ENCODE measurements around the gene PLB1.
A peak's percentile ranks its signal among the peaks of the same experiment; 100 is the strongest.

Gene PLB1

DNA sequence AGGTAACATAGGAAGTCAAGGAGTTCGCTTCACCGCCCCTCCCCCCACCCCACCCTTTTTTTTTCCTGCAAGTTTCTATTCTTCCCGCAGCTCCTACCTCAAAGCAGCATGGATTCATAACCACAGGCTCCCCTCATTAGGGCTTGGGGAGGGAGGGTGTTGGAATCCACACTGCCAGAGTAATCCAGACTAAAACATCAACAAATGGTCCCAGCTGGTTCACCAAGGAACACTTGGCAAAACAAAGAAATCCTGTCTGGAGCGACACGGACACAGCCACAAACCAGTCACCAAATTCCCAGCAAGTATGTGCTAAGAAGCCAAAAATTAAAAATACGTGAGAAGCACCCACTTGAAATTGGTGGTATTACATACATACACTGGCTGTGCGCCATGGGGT, 148.9 kb downstream of the PLB1 start:
- DNase-seq (ENCODE audit: low read depth, low spot score): no peak

DNA sequence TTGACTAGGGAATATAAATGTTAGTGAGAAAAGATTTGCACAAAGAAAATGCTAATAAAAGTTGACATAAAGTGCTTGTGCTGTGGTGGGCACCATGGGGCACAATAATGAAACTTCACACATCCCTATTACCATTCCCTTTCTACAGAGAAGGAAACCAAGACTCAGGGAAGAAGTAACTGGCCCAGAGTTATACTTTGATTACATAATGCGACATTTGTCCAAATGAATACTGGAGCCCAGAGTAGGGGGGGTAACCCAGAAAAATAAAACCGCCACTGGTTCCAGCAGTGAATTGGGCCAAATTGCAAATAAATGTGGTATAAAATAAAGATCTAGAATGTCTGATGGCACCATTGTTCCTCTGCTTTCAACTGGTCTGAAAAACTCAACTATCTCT, 149.7 kb downstream of the PLB1 start:
- DNase-seq (ENCODE audit: low read depth, low spot score): no peak

DNA sequence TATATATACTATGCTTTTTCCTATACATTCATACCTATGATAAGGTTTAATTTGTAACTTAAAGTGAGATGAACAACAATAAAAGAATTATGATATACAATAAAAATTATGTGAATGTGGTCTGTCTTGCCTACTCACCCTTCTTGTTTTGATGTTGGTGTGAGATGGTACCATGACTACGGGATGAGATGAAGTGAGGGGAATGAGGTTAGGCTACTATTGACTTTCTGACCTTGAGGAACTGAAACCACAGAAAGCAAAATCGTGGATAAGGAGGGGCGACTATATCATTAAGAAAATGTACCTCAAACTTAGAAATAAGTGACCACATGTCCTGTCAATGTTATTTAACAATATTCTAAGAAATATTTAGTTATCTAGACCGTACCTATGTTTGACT, 151.8 kb downstream of the PLB1 start:
- DNase-seq (ENCODE audit: low read depth, low spot score): no peak

DNA sequence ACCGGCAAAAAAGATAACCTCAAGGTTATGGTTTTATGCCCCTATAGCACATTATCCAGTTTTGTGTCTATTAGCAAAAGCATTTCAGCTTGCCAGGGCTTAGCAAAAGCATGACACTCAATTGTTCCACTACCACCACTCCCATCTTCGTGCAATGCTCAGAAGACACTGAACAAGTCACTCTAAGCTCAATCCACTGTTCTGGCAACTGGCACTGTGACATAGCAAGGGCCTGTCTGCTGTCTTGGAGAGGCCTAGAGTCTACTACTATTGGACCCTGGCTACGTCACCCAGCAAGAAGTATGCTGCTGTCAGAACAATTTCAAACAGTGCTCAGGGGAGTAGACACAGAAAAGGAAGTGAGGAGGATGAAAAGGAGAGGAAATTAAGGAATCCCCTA, 152.3 kb downstream of the PLB1 start:
- no peak for DNase-seq (ENCODE audit: low read depth, low spot score)

DNA sequence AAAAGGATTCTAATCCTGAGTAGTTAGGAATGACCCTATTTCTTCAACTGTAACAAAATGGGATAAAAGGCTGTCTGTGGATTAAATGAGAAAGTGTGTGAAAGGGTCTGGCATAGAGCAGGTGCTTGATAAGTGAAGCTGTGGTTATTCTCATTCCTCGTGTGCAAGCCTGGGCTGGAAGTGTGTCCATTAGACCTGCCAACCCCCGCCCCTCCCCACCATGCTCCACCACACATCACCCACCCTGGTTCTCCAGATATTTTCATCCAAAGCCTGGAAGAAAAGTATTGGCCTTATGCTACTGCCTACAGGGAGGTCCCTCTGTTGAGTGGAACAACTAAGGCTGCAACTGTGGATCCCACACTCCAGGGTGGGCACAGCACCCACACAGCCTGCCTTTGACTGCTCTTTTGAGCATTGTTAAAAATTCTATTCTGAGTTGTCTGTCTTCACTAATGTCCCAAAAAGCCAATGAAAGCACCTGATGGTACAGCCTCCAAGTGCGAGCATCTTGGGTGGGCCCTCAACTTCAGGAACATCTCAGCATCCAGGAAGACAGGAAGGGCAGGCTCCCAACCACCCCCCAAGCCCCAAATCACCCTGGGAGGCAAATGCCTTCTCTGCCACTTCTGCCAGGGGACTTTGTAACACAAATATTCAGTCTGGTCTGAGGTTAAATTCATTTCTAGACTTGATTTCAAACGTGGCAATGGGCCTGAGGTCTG, 153.0 kb downstream of the PLB1 start:
- DNase-seq (ENCODE audit: low read depth, low spot score): no peak

DNA sequence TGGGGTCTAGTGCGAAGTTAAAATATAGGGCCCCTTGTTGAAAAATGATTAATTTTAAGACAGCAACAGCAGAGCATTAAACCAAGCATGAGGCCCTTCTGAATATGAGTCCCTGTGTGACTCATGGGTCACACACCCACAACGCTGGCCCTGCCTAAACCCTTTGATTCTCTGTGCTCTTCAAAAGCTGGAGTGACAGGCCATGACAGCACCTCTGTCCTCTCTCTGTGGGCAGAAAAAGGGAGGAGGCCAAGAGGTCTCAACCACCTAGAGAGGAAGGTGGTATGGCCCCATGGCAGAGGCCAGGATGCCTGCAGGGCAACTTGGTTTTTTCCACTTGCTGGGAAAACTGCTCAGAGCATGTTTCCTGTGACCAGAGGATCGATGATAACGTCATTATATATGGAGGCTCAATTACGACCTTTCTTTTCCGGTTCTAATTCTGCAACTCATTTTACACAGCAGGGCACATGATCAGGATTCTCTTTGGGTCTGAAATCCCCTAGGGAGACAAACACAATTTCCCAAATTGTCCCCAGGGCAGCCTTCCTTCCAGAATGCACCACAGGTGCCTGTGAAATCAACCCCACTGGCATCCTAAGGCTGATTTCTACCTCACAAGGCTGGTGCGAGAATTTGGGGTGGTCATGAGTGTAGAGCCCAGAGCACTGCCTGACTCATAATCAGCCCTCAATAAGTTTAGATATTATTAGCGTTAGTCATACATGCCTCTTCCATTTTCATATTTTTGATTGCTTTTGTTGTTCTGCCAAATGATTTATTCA, 153.8 kb downstream of the PLB1 start:
- DNase-seq (ENCODE audit: low read depth, low spot score): no peak

DNA sequence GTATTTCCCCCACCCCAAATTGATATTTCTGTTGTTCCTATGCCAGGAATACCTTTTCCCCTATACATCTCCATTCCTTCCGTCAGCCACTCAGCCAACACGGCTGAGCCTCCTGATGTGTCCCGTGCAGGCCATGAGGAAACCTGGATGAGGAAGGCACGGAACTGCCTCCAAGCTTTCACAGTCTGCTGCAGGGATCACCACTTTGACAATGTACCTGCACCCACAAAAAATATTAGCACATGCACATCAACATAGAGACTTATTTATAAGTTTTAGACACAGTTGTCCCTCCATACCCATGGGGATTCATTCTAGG, 154.4 kb downstream of the PLB1 start:
- no peak for DNase-seq (ENCODE audit: low read depth, low spot score)

DNA sequence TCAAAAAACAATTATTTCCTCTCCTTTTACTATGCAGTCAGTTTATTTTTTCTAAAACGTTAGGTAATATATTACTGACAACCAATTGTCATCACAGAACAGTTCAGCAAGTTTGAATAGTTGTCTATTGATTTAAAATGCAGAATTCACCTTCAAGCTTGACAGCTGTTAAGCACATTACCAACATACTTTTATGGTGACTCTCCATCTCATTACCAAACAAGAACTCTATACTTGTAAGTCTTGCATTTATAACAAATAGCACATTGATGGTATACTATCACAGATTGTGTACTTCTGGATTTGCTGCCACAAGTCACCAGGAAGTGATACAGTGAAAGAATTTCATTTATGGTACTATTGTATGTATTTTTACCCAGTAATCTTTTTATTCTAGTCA, 156.4 kb downstream of the PLB1 start:
- DNase-seq (ENCODE audit: low read depth, low spot score): no peak

DNA sequence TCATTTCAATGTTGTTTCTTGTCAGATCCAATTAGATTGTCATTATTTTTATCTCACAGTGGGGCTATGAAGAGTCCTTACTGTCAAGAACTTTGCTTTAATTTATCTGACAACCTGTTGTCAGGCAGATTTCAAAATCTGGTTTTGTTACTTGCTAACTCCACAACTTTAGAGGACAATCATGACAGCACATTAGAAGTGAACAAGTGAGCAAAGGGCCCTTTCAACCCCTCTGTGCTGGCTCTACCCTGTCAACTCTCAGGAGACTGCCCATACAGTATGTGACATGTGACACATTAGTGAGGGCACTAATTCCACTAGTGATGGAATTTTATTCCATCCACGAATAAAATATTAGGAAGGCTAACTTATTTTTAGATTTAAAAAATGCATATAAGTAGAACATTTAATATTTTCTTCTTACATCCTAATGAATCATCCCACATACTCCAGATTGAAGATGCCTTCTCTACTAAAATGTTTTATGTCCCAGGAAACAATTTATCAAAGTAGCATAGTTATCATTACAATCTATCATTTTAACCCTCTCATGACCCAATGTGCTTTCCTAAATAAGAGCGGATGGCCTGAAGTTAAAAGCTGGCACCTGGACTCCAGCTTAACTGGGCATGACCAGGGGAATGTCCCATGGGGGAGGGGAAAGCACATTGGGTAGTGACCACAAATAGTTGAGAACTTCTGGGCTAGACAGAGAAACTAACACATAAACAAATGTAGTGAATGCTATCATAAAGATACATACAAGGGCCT, 158.2 kb downstream of the PLB1 start:
- no peak for DNase-seq (ENCODE audit: low read depth, low spot score)

DNA sequence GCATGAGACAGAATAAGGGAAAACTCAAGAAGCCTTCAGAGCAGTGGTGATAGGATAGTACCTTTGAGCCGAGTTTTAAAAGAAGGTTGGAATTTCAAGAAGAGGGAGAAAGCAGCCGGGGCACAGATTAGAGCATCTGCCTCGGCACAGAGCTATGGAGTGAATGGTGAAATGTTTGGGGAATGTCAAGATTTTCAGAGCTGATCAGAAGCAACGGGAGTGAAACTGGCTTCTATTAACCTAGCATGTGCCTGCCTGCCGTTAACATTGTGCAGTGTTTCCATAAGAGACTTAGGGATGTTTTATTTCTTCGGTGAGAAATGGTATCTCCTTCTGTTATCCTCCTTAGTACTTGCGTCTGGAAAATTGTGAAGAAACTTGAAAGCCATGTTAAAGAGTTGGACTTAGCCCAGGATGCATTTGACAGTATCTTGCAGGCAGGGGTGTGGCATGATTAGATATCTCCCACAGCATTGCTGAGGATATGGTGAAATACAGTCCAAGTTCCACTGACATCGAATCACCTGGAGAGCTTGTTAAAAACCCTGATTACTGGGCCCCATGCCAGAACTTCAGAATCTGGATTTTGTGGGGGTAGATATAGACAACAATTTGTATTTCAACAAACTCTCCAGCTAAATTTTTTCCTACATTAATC, 158.9 kb downstream of the PLB1 start:
- no peak for DNase-seq (ENCODE audit: low read depth, low spot score)

DNA sequence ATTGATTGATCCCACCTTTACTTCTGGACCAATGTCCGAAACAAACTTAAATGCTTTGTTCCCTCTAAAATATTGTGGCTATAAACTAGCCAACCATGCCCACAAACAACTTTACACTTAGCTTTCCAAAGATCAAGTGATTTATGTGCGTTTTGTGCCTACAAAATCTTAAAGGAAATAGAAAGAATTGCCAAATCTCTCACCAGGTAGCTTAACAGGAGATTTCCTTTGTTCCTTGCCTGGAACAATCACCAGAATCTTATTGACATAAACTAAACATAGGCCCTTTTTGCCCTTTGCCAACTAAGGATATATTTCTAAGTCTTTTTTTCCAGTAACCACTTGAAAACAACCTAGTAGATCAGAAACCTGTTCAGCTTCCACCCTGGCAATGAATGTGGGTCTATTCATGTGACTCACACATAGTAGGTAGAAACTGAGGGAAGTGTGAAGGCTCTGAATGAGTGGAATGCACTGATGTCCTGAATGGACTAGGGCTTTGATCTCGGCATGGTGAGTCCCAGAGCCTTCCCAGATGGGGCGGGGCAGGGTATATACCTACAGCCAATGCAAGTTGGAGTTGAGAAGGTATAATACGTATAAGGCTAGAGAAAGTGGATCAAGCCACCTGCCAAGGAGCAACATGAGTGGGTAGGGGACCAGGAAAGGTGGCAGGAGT, 161.2 kb downstream of the PLB1 start:
- no peak for DNase-seq (ENCODE audit: low read depth, low spot score)

DNA sequence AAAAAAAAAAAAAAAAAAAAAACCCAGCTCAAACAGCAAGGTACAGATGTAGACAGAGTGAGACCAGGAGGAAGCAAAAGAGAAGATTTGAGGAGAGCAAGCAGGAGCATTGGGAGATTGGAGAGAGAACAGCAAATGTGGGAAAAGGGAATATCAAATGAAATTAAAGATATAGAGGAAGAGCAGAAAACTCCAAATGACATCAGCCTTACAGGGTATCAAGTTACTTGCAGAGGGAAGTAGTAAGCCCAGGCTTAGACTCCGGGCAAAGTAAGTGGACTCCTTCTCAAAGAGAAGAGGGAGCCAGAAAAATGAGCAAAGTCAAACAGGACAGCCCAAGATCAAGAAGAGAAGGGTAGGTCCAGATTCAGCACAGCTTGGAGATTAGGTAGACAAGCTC, 162.5 kb downstream of the PLB1 start:
- DNase-seq (ENCODE audit: low read depth, low spot score): no peak

DNA sequence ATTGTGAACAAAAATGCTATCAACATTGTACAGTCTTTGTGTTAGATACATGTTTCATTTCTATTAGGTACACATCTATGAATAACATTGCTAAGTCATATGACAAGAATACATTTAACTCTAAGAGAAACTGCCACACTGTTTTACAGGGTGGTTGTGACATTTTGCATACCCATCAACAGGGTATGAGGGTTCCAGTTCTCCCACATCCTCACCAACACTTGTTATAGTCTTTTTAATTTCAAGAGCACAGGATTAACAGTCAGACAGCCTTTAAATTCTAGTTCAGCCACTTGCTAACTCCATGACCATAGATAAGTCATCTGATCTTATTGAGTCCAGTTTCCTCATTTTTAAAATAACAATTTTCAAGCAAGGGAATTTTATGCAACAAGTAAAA, 163.3 kb downstream of the PLB1 start:
- no peak for DNase-seq (ENCODE audit: low read depth, low spot score)

DNA sequence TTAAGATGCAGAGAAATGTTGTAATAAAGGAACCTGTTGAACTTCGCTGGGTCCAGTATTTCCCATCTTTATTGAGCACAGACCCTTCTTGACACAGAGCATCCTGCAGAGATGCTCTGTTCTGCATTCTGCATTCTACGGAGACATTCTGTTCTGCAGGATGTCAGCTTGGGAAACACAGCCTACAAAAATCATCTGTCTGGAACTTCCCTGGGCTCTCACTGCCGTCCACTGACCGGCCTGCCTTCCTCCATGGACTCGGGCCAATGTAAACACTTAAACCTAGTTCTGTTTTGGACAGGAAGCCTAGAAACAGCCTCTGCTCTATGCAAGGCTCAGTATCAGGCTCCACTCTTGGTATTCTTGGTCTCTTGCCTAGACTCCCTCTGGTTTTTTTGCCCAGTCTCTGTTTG, 165.7 kb downstream of the PLB1 start:
- DNase-seq (ENCODE audit: low read depth, low spot score): peak; percentile 80

DNA sequence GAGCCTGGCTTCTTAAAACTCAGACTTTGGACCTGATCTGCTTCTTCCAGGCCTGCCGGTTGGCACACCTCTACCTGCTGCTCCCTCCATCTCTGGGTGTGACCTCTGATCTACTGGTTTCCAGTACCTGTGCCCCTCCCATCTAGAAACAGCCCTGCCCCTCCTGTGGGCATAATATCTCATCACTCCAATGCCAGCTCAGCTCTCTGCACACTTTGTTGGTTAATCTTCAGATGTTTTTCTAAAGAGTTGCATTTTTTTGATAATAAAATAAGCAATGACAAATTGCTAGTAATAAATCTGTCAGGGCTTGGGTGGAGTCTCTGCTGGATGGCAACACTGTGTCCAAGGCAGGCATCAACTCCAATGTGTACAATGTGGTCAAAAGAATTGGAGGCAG, 166.2 kb downstream of the PLB1 start:
- DNase-seq (ENCODE audit: low read depth, low spot score): no peak

DNA sequence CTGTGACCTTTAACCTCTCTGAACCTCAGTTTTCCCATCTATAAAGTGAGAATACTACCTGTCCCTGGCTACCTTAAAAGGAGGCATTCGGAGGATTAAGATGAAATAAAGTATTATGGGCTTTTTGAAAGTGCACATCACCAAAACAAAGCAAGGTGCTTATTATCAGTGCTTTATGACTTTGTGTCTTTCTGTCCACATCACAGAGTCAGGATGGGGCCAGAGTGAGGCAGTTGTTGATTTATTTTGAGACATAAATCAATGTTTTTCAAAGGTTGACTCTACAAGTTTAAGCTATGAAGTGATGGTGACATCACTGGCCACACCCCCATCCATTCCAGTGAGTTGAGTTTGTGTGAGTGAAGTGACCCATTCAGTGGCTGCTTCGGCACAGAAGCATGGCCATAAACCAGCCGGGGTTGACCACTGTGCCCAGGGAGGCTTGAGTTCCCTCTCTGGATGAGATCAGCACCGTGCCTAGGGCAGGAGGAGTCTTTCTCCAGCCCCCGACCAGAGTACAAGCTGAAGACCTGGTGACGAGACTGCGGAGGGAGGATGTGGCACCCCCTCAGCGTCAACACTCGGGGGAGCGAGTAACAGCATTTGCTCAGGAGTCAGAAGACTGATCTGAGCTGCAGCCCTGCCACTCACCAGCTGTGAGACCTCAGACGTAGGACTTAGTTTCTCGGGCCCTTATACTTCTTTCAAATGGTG, 166.8 kb downstream of the PLB1 start:
- DNase-seq (ENCODE audit: low read depth, low spot score): no peak

DNA sequence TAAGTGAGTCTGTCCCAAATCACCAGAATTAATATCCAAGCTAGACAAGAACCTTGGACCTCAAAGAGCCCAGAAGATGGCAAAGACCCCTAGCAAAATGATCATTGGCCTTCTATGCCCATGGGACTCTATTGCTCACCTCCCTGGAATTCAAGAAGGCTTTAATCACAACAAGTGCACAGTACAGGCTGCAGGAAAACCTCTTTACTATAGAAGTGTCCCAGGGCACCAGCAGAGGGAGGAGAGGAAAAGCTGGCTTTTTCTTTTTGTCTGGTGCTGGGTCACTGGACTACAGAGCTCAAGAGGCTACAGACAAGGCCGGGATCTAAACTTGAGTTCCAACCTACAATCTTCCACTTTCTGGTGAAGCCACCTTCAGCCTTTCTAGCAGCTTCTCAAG, 167.5 kb downstream of the PLB1 start:
- no peak for DNase-seq (ENCODE audit: low read depth, low spot score)

DNA sequence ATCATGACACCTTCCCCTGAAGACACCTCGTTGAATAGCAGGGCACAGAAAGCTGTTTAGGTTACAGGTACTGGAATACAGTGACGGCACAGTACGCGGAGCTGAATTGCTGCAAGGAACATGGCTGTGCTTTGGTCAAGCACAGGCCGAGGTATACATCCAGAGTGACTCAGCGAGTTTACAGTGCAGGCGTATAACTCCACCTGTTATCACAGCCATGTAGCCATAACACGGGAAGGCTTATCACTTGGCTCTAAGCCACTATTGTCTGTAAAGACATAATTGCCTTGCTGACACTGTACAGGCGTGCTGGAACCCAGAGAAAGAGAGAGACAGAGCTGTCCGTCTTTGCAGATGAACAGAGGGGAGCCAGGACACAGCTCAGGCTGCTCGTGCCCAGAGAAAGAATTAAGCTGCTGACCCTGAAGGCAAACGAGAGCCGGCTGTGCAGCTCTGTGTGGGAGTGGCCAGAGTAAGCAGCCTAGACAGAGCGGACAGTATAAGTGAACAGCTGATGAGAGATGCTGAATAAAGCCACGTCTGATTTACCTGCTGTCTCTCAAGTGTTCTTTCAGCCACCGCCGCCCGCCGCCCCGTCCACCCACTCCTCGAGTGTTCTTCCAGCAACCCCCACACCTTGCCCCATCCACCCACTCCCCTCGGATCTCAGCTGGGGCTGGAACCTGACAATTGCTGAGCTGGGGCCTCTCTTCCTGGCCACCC, 168.4 kb downstream of the PLB1 start:
- DNase-seq (ENCODE audit: low read depth, low spot score): no peak

DNA sequence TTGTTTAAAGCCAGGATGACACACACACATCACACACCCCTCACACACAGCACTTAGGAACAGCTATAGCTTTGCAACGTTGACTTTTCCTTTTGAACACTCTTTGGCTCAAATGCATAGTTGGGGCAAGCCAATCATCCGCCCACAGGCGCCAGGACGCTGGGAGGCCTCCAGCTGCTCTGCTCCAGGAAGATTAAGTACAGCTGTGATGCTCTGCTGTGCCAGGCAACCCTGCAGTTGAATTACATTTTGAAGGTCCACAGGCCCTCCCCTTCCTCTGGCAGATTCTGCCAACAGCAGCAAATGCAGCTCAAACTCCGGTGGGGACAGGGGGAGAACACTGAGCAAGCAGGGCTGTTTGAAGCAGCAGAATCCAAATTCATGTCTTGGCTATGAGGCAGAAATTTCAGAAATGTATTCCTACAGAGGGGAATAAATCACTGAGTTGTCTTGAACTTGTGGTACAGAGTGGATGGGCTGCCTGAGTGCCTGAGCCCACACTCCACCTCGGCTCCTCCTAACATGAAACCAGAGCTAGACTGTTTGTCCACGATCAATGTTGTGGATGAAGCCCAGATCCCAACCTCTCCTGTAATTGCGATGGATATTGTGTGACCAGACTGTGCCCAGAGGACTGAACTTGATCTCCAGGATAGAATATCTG, 169.3 kb downstream of the PLB1 start:
- DNase-seq (ENCODE audit: low read depth, low spot score): peak; percentile 63
